Neutrophil (primary cell): ENCODE data around the gene WBP1.
A peak's percentile ranks its signal among the peaks of the same experiment; 100 is the strongest.

Experiments used
- H3K27ac ChIP-seq: fragments of 200-600 bp; sonication (generic); 2 replicates; pipeline ENCODE4 v1.5.1; 2016; ENCODE audit warnings: mild to moderate bottlenecking, moderate library complexity
- H3K27me3 ChIP-seq: fragments of 200-600 bp; sonication (generic); 2 replicates; pipeline ENCODE4 v1.6.0; 2016; ENCODE audit warnings: mild to moderate bottlenecking
- H3K36me3 ChIP-seq: fragments of 200-600 bp; sonication (generic); 2 replicates; pipeline ENCODE4 v1.5.1; 2017
- H3K4me1 ChIP-seq, 2 experiments: fragments of 200-600 bp in 1 of 2; sonication (generic) in 1 of 2; 1 replicate in 1 of 2; 2 replicates in 1 of 2; pipeline versions ENCODE4 v1.5.1 to v1.6.1; 2013 to 2016; ENCODE audit warnings: low read depth in 1 of 2, low read length in 1 of 2, mild to moderate bottlenecking in 1 of 2, moderate library complexity in 1 of 2; ENCODE audit not compliant: control insufficient read depth in 1 of 2, insufficient read depth in 1 of 2
- H3K4me3 ChIP-seq, 2 experiments: fragments of 200-600 bp in 1 of 2; sonication (generic) in 1 of 2; 1 replicate in 1 of 2; 2 replicates in 1 of 2; pipeline ENCODE4 v1.5.1; 2013 to 2016; ENCODE audit warnings: low read depth in 1 of 2, low read length in 1 of 2, mild to moderate bottlenecking in 1 of 2, moderate library complexity in 1 of 2
- H3K9me3 ChIP-seq: fragments of 200-600 bp; sonication (generic); 2 replicates; pipeline ENCODE4 v1.5.1; 2016
- TF ChIP-seq, protein P1 (sequence below): fragments of 200-600 bp; sonication (generic); IDR thresholded peaks from 2 replicates; pipeline ENCODE4 v1.5.1; 2016; ENCODE audit warnings: antibody characterized with exemption

Gene WBP1

DNA sequence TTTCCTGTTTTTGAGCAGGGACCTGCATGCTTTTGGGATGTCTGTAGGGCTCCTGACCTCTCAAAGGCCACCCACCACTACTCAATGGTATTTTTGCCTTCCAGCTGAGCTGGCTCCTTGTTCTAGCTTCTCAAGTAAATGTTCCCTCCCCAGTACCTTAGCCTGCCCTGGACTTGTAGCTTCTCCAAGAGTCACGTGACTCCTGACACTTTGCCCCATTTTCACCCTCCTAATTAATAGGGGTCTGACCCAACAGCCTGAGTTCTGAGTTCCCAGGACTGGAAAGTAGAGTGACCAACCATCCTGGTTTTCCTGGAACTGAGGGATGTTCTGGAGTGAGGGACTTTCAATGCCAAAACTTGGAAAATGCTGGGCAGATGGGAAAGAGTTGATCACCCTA lies 37.2 kb downstream of the WBP1 start:
- peaks cover 46% of the 10 kb centered on the region for H3K27me3 ChIP-seq
- TF ChIP-seq, protein P1, sequence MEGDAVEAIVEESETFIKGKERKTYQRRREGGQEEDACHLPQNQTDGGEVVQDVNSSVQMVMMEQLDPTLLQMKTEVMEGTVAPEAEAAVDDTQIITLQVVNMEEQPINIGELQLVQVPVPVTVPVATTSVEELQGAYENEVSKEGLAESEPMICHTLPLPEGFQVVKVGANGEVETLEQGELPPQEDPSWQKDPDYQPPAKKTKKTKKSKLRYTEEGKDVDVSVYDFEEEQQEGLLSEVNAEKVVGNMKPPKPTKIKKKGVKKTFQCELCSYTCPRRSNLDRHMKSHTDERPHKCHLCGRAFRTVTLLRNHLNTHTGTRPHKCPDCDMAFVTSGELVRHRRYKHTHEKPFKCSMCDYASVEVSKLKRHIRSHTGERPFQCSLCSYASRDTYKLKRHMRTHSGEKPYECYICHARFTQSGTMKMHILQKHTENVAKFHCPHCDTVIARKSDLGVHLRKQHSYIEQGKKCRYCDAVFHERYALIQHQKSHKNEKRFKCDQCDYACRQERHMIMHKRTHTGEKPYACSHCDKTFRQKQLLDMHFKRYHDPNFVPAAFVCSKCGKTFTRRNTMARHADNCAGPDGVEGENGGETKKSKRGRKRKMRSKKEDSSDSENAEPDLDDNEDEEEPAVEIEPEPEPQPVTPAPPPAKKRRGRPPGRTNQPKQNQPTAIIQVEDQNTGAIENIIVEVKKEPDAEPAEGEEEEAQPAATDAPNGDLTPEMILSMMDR, result no peak
- H3K27ac ChIP-seq, result no peak overlapping the region
- H3K4me3 ChIP-seq, result no peak overlapping the region
- H3K4me1 ChIP-seq, result peaks cover 26% of the 10 kb centered on the region in 2 experiments
- H3K36me3 ChIP-seq, result peaks cover 41% of the 10 kb centered on the region
- no peaks in the 10 kb centered on the region for H3K9me3 ChIP-seq

DNA sequence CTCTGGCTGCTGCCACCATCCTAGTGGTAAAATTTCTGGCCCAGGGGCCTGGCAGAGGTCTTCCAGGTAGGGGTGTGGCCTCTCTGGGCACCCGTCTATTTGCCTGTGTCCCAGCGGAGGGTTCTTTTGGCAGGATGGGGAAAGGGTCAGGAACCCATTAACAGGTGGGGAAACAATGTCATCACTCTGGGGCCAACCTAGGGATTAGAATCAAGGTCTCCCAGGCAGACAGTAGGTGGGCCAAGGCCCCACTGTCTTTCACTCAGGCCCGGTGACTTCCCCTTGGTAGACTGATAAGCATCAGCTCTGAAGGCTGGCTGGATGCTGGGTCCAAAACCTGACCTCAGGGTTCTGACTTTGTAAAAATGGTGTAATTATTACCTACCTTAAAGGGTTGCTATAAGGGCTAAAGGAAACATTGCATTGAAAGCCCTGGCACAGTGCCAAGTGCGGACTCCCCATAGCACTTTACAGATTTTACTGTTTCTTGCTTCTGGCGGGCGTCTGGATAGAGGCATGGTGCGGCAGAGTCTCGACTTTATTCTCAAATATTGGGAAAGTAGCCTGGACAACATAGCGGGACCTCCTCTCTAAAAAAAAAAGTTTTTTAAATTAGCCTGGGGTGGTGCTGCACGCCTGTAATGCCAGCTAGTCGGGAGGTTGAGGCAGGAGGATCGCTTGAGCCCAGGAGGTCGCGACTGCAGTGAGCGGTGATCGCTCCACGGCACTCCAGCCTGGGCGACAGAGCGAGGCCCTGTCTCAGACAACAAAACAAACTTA lies 38.9 kb downstream of the WBP1 start:
- Histone ChIP-seq H3K36me3 (peaks cover 23% of the 10 kb centered on the region), H3K4me1 (peaks cover 26 to 27% of the 10 kb centered on the region in 2 experiments), H3K9me3 (no peaks in the 10 kb centered on the region), H3K4me3 (peak overlapping the region; percentile 53 to 59), H3K27ac (no peak overlapping the region), H3K27me3 (peaks cover 64% of the 10 kb centered on the region)
- TF ChIP-seq, protein P1, result no peak

DNA sequence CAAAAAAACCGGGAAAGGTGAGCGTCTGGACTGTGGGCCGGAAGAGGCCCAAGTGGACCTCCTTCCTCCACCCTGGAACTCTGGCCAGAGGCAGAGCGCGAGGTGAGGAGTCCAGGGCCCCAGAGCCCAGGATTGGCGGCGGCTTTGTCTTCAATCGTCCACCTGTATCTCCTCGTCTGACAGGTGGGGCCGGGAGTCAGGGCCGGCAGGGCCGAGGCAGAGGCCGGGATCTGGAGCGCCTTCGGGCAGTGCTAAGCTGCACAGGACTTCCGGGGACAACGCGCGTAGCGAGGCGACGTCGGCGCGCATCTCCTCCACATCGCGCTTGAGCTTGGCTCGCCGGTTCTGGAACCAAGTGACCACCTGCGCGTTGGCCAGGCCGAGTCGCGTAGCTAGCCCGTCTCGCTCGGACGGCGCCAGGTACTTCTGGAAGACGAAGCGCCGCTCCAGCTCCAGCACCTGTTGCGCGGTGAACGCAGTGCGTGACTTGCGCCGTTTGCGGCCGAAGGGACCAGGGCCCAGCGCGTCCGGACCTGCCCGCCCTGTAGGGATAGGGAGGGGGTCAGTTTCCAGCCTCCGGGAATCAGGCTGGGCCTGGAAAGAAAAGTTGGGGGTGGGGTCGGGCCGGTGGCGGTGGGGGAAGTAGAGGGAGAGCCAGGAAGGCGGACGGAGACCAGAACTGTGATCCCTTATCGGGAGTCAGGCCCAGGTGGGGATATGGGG lies 39.7 kb downstream of the WBP1 start:
- peaks cover 33 to 34% of the 10 kb centered on the region in 2 experiments for H3K4me1 ChIP-seq
- TF ChIP-seq, protein P1, result no peak
- H3K9me3 ChIP-seq, result no peaks in the 10 kb centered on the region
- no peak overlapping the region for H3K27ac ChIP-seq
- H3K4me3 ChIP-seq, result peak overlapping the region; percentile 53 to 59
- H3K27me3 ChIP-seq, result peaks cover 71% of the 10 kb centered on the region
- peaks cover 16% of the 10 kb centered on the region for H3K36me3 ChIP-seq

DNA sequence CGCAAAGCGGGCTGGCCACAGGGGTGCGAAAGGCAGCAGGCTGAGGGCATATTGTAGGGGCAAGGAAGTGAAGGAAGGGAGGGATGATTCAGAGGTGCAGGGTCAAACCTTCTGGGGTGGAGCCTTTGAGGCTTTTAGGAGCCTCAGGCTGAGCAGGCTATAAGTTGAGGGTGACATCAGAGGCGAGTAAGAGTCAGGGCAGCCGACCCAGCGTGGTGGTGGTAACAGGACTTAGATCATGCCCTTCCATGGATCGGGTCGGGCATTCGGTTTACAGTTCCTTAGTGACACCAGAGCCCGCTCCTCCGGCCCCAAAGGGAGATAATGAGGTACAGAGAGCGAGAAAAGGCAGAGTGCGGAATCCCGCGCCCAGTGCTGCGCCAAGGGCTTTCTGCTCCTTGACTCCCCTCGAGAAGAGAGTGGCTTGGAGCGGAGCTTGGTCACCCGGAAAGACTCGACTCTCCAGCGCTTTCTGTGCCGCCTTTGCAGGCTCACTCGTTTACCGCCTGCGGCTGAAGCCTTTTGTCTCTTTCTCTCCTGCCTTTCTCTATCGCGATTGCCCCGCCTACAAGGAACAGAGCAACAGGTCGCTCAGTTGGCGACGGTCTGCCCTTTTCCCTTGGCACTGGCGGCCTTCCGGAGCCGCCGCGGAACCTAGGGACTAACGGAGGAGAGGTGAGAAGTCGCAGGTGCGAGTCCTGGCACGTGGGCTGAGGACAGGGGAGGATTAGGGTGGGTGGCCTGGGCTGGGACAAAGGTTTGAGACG lies 40.4 kb downstream of the WBP1 start:
- no peaks in the 10 kb centered on the region for H3K9me3 ChIP-seq
- H3K27me3 ChIP-seq, result peaks cover 79% of the 10 kb centered on the region
- TF ChIP-seq, protein P1, result no peak
- H3K27ac ChIP-seq, result no peak overlapping the region
- peaks cover 9% of the 10 kb centered on the region for H3K36me3 ChIP-seq
- H3K4me3 ChIP-seq, result peak overlapping the region; percentile 53 to 59
- H3K4me1 ChIP-seq, result peaks cover 41 to 42% of the 10 kb centered on the region in 2 experiments

DNA sequence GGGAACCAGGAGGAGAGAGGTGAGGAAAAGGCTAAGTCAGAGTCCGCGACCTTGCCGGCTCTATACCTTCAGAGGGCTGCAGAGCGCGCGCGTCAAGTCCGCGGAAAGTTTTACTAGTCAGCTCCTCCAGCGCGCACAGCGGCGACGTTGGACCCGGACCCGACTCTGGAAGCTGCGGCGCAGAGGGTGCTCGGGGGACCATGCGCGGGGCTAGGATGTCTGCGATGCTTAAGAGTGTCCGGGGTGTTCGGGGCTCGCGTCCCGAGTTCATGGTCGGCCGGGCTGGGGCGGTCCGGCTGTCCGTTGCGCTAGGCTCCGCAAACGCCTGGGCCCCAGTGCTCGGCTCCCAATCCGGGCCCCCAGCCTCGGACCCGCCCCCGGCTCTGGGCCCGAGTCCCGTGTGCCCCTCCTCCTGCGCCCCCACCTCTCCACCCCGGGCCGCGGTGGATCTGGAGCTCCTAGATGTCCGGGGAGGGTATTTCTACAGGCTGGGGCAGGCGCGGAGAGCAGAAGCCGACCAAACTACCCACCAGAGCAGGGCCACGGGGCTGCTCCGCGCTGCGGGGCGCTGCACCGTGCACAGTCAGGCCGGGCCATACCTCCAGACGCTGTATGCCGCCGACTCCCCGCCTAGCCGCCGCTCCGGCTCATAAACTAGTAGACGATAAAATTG lies 41.2 kb downstream of the WBP1 start, which contains the start of gene LBX2:
Gene LBX2, minus strand, starts transcription at position 337 of the 673 bp plus-strand sequence. Its CDS starts 66 bp downstream, at position 271.
- H3K27me3 ChIP-seq, result peaks cover 86% of the 10 kb centered on the region

More for the DNA sequence above, 41.2 kb downstream of the WBP1 start, which contains the start of gene LBX2:
- TF ChIP-seq, protein P1, result no peak
- H3K4me1 ChIP-seq, result peaks cover 42 to 43% of the 10 kb centered on the region in 2 experiments
- H3K27ac ChIP-seq, result no peak within 1 kb of the TSS
- H3K4me3 ChIP-seq, result peak within 1 kb of the TSS; percentile 53 to 59
- peaks cover 3% of the 10 kb centered on the region for H3K36me3 ChIP-seq
- no peaks in the 10 kb centered on the region for H3K9me3 ChIP-seq
